D721Med (cell line): Measurements from ENCODE around the gene KNDC1.
"Not testable (repeated sequence)": the region's sequence is repeated elsewhere in the genome, so short reads cannot be mapped to it uniquely, and the experiment has no call there.

ENCODE experiments used
- DNase-seq: peaks from one replicate; pipeline ENCODE4 v3.0.0; 2011; ENCODE audit warnings: low spot score; ENCODE audit not compliant: insufficient read length
- FAIRE-seq: peaks from 2 replicates; lab custom pipeline; 2011; peaks lifted over from hg19 to GRCh38; lab: Jason Lieb, UNC
- TF ChIP-seq, protein P1 (sequence below): IDR thresholded peaks from 2 replicates; pipeline ENCODE4 v1.5.1; 2012; ENCODE audit warnings: mild to moderate bottlenecking, control low read depth; ENCODE audit not compliant: insufficient read depth; ENCODE audit errors: missing control alignments

KNDC1 gene

GRCh38 chr10:133219782-133220181, 59.8 kb downstream of the KNDC1 start:
- TF ChIP-seq, protein P1, sequence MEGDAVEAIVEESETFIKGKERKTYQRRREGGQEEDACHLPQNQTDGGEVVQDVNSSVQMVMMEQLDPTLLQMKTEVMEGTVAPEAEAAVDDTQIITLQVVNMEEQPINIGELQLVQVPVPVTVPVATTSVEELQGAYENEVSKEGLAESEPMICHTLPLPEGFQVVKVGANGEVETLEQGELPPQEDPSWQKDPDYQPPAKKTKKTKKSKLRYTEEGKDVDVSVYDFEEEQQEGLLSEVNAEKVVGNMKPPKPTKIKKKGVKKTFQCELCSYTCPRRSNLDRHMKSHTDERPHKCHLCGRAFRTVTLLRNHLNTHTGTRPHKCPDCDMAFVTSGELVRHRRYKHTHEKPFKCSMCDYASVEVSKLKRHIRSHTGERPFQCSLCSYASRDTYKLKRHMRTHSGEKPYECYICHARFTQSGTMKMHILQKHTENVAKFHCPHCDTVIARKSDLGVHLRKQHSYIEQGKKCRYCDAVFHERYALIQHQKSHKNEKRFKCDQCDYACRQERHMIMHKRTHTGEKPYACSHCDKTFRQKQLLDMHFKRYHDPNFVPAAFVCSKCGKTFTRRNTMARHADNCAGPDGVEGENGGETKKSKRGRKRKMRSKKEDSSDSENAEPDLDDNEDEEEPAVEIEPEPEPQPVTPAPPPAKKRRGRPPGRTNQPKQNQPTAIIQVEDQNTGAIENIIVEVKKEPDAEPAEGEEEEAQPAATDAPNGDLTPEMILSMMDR, result no peak
- FAIRE-seq (no peak), DNase-seq (no peak)

DNA sequence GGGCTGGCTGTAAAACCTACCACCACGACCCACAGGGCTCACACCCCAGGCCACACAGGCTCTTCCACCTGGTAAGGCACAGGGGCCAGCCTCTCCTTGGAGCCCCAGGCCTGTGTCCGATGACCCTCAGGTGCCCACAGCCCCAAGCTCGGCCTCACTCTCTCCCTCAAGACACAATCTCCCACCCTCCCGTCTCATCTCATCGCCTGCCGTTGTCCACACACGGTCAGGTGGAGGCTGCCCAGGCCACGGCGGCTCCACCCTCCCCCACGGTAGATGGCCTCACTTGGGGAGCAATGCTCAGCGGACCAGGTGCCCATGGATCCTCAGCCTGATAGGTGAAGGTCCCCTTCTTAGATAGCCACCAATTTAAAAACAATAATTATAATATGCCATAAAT, 61.3 kb downstream of the KNDC1 start:
- TF ChIP-seq, protein P1, result no peak
- no peak for DNase-seq
- no peak for FAIRE-seq

DNA sequence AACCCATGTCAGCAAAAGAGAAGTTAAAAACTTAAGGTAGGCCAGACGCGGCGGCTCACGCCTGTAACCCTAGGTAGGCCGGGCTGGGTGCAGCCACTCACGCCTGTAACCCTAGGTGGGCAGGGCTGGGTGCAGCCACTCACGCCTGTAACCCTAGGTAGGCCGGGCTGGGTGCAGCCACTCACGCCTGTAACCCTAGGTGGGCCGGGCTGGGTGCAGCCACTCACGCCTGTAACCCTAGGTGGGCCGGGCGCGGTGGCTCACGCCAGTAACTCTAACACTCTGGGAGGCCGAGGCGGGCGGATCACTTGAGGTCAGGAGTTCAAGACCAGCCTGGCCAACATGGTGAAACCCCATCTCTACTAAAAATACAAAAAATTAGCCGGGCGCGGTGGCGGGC, 61.7 kb downstream of the KNDC1 start:
- FAIRE-seq, DNase-seq: not testable (repeated sequence)

- TF ChIP-seq, protein P1, result no peak
- DNase-seq (no peak), FAIRE-seq (no peak)
Measured at GRCh38 chr10:133224076-133224475, 64.1 kb downstream of the KNDC1 start.

DNA sequence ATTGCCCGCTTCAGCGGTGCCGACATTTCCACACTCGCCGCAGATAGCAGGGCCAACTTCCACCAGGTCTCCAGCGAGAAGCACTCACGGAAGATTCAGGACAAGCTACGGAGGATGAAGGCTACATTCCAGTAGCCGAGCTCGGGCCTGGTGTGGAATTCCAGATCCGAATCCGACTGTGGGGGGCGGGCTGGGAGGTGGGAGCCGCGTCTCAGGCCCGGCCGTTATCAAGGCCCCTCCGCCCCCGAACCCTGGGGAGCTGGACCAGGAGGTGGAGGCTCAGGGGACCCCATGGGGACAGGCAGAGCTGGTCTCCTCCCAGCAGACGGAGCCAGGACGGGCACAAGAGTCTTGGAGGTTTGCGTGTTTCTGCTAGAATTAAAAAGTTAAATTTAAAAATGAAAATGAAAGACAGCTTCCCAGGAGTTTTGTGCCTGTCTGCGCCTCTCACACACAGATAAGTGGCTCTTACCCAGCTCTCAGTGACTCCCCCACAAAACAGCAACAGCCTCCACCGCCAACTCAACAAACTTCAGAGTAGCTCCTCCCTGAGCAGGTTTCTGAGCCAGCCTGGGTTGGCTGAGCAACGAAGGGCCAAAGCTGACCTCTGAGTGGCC, 64.8 kb downstream of the KNDC1 start:
- TF ChIP-seq, protein P1, result no peak
- DNase-seq, result no peak
- no peak for FAIRE-seq

GRCh38 chr10:133225707-133226191, 65.7 kb downstream of the KNDC1 start:
- DNase-seq (no peak), FAIRE-seq (no peak)
- TF ChIP-seq, protein P1, result no peak

DNA sequence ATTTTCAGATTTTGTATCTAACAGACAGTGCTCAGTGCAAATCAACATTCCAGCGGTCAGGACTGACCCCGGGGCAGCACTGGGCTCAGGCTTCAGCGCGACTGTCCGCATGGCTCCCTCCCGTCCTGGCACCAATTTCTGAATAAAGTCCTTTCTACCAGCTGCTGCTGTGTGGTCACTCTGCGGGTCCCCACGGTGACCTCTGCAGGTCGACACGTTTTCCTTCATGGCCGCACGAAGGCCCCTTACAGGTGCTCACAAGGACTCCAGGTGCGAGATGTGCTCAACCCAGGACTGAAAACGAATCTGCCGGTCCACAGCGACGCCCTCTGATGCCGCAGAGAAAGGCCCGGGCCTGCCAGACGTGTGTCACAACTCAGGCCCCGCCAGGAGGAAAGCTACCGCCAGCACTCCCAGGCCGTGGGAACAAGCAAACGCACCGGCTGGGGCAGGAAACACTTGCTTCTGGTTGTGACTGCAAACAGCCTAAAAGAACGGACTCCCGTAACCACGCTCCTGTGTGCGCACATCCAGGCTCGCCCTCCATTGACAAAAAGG, 66.3 kb downstream of the KNDC1 start:
- TF ChIP-seq, protein P1, result no peak
- no peak for FAIRE-seq
- DNase-seq, result no peak

DNA sequence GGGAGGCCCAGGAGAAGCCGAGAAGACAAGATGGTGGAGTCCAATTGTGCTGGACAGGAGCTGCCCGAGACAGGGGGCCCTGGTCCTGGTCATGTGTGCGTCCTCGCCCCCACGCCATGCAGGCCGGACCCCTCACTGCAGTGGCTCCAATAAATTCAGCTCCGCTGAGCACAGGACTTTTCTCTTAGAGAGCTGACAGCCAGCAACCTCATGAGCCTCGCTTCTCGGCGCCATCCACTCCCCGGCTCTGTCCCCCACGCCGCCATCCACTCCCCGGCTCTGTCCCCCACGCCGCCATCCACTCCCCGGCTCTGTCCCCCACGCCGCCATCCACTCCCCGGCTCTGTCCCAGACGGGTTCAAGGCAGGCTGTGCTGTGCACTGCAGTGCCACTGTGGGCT, 67.2 kb downstream of the KNDC1 start:
- DNase-seq, result no peak
- FAIRE-seq, result no peak
- TF ChIP-seq, protein P1, result no peak
